Activated naive CD8-positive, alpha-beta T cell treated with anti-CD3 and anti-CD28 coated beads, Interleukin-2, amount 10 ng/mL, durations not matched to agents 7 days and 5 days (primary cell): Measurements from ENCODE around the gene NCF4. TPM values are rescaled to one million over a fixed set of nuclear protein-coding genes. Genes with fewer than 3 reads are reported as not detected.
A peak's percentile ranks its signal among the peaks of the same experiment; 100 is the strongest.

Experiments used
- ATAC-seq: fragments of 150-1000 bp; cut with Tn5 transposase; one replicate; pipeline ENCODE4 v1.10.0; 2021; ENCODE audit warnings: low read depth, moderate library complexity
- POLR2A ChIA-PET: fragments of 350-600 bp; sonication (Branson Sonifier 250); formaldehyde crosslinking; loops from one replicate; lab custom pipeline; 2021; ENCODE audit warnings: antibody characterized with exemption; lab: Charles Lee
- DNase-seq: peaks from one replicate; pipeline ENCODE4 v3.0.0; 2021
- H3K27ac Mint-ChIP-seq: one replicate; pipeline ENCODE4 v1.8.0; 2022; ENCODE audit warnings: mild to moderate bottlenecking, mixed read lengths
- H3K27me3 Mint-ChIP-seq: one replicate; pipeline ENCODE4 v1.8.0; 2022; ENCODE audit warnings: mild to moderate bottlenecking, moderate library complexity, mixed read lengths
- H3K36me3 Mint-ChIP-seq: one replicate; pipeline ENCODE4 v1.8.0; 2021; ENCODE audit warnings: mild to moderate bottlenecking, mixed read lengths
- H3K4me1 Mint-ChIP-seq: one replicate; pipeline ENCODE4 v1.8.0; 2021; ENCODE audit warnings: mixed read lengths
- H3K4me3 Mint-ChIP-seq: one replicate; pipeline ENCODE4 v1.8.0; 2022; ENCODE audit warnings: mild to moderate bottlenecking, moderate library complexity, mixed read lengths
- H3K9me3 Mint-ChIP-seq: one replicate; pipeline ENCODE4 v1.8.0; 2021; ENCODE audit warnings: mixed read lengths
- total RNA-seq, 2 experiments: library from RNA; stranded (reverse); gene quantifications; one replicate each; pipeline ENCODE4 v1.2.3, GENCODE V29; 2021

Gene NCF4
- total RNA-seq, 2 experiments from 2014 or later: 31.0 to 35.3 TPM

- Mint-ChIP-seq H3K36me3 (peaks cover 6% of the 10 kb centered on the region), H3K27me3 (peaks cover 8% of the 10 kb centered on the region), H3K4me1 (peaks cover 20% of the 10 kb centered on the region), H3K27ac (no peak overlapping the region), H3K4me3 (no peak overlapping the region), H3K9me3 (peaks cover 10% of the 10 kb centered on the region)
- POLR2A ChIA-PET: no interaction called here
- ATAC-seq: no peak
- DNase-seq: no peak
Measured at GRCh38 chr22:36897611-36898010, 36.8 kb downstream of the NCF4 start.

- no peak overlapping the region for H3K4me3 Mint-ChIP-seq
- no peak for DNase-seq
- H3K27ac Mint-ChIP-seq: peak overlapping the region; percentile 54
- H3K9me3 Mint-ChIP-seq: peaks cover 12% of the 10 kb centered on the region
- POLR2A ChIA-PET: no interaction called here
- ATAC-seq: no peak
- peaks cover 18% of the 10 kb centered on the region for H3K4me1 Mint-ChIP-seq
- peaks cover 6% of the 10 kb centered on the region for H3K36me3 Mint-ChIP-seq
- peaks cover 5% of the 10 kb centered on the region for H3K27me3 Mint-ChIP-seq
Measured at GRCh38 chr22:36898690-36899089, 37.9 kb downstream of the NCF4 start.

- Mint-ChIP-seq H3K4me1 (peaks cover 18% of the 10 kb centered on the region), H3K36me3 (peaks cover 7% of the 10 kb centered on the region), H3K9me3 (peaks cover 14% of the 10 kb centered on the region), H3K27me3 (peaks cover 5% of the 10 kb centered on the region), H3K27ac (peak overlapping the region; percentile 32), H3K4me3 (no peak overlapping the region)
- no peak for ATAC-seq
- no peak for DNase-seq
- POLR2A ChIA-PET: interaction anchor here (0.7 kb wide), 1 partner anchor 38 kb away, joined by 3 read pairs; the partner anchor contains the start of gene NCF4
Measured at GRCh38 chr22:36899498-36899897, 38.7 kb downstream of the NCF4 start.

GRCh38 chr22:36900225-36900624, 39.4 kb downstream of the NCF4 start:
- H3K4me3 Mint-ChIP-seq: peak overlapping the region; percentile 44
- no peak for DNase-seq
- POLR2A ChIA-PET: interaction anchor here (0.5 to 1.4 kb wide), 4 partner anchors 8 to 1251 kb away, joined by 3 to 5 read pairs (median 4); partner anchors contain the start of gene NCF4
- peaks cover 5% of the 10 kb centered on the region for H3K27me3 Mint-ChIP-seq
- peaks cover 14% of the 10 kb centered on the region for H3K9me3 Mint-ChIP-seq
- peaks cover 5% of the 10 kb centered on the region for H3K36me3 Mint-ChIP-seq
- H3K4me1 Mint-ChIP-seq: peaks cover 18% of the 10 kb centered on the region
- H3K27ac Mint-ChIP-seq: peak overlapping the region; percentile 76
- no peak for ATAC-seq

- H3K36me3 Mint-ChIP-seq: peaks cover 5% of the 10 kb centered on the region
- peaks cover 14% of the 10 kb centered on the region for H3K9me3 Mint-ChIP-seq
- no peak for DNase-seq
- peaks cover 5% of the 10 kb centered on the region for H3K27me3 Mint-ChIP-seq
- H3K4me3 Mint-ChIP-seq: peak overlapping the region; percentile 55
- peak overlapping the region; percentile 86 for H3K27ac Mint-ChIP-seq
- peaks cover 18% of the 10 kb centered on the region for H3K4me1 Mint-ChIP-seq
- POLR2A ChIA-PET: interaction anchor here (0.7 to 1.4 kb wide), 3 partner anchors 9 to 40 kb away, joined by 3 to 5 read pairs (median 4); no protein-coding TSS in a partner anchor
- ATAC-seq: no peak
Measured at GRCh38 chr22:36900880-36901279, 40.1 kb downstream of the NCF4 start.

GRCh38 chr22:36901411-36902142, 40.8 kb downstream of the NCF4 start:
- H3K4me3 Mint-ChIP-seq: peak overlapping the region; percentile 55
- H3K9me3 Mint-ChIP-seq: peaks cover 11% of the 10 kb centered on the region
- ATAC-seq: peak; percentile 60
- H3K27me3 Mint-ChIP-seq: peaks cover 3% of the 10 kb centered on the region
- peak; percentile 52 for DNase-seq
- POLR2A ChIA-PET: interaction anchor here (1.0 to 1.4 kb wide), 3 partner anchors 10 to 30 kb away, joined by 3 to 5 read pairs (median 4); partner anchors contain the start of gene CSF2RB
- peak overlapping the region; percentile 86 for H3K27ac Mint-ChIP-seq
- H3K4me1 Mint-ChIP-seq: peaks cover 18% of the 10 kb centered on the region
- H3K36me3 Mint-ChIP-seq: peaks cover 5% of the 10 kb centered on the region

GRCh38 chr22:36902143-36902926, 41.5 kb downstream of the NCF4 start:
- DNase-seq (no peak), ATAC-seq (no peak)
- POLR2A ChIA-PET: interaction anchor here (1.0 to 1.2 kb wide), 3 partner anchors 11 to 30 kb away, joined by 3 to 5 read pairs (median 4); partner anchors contain the start of gene CSF2RB
- peaks cover 3% of the 10 kb centered on the region for H3K27me3 Mint-ChIP-seq
- peaks cover 8% of the 10 kb centered on the region for H3K9me3 Mint-ChIP-seq
- H3K4me1 Mint-ChIP-seq: peaks cover 18% of the 10 kb centered on the region
- peak overlapping the region; percentile 86 for H3K27ac Mint-ChIP-seq
- no peak overlapping the region for H3K4me3 Mint-ChIP-seq
- peaks cover 5% of the 10 kb centered on the region for H3K36me3 Mint-ChIP-seq

- Mint-ChIP-seq H3K4me3 (no peak overlapping the region), H3K9me3 (peaks cover 4% of the 10 kb centered on the region), H3K27ac (no peak overlapping the region), H3K27me3 (peaks cover 12% of the 10 kb centered on the region), H3K36me3 (peaks cover 2% of the 10 kb centered on the region), H3K4me1 (peaks cover 14% of the 10 kb centered on the region)
- POLR2A ChIA-PET: interaction anchor here (0.6 kb wide), 1 partner anchor 24 kb away, joined by 3 read pairs; no protein-coding TSS in a partner anchor
- ATAC-seq (no peak), DNase-seq (no peak)
Measured at GRCh38 chr22:36904260-36904880, 43.6 kb downstream of the NCF4 start.

- ATAC-seq (no peak), DNase-seq (no peak)
- H3K27me3 Mint-ChIP-seq: peaks cover 35% of the 10 kb centered on the region
- H3K4me3 Mint-ChIP-seq: no peak overlapping the region
- POLR2A ChIA-PET: no interaction called here
- H3K36me3 Mint-ChIP-seq: peaks cover 2% of the 10 kb centered on the region
- peaks cover 4% of the 10 kb centered on the region for H3K9me3 Mint-ChIP-seq
- peaks cover 2% of the 10 kb centered on the region for H3K4me1 Mint-ChIP-seq
- no peak overlapping the region for H3K27ac Mint-ChIP-seq
Measured at GRCh38 chr22:36907253-36908195, 46.7 kb downstream of the NCF4 start.

- POLR2A ChIA-PET: no interaction called here
- ATAC-seq: no peak
- DNase-seq: no peak
- Mint-ChIP-seq H3K4me3 (no peak overlapping the region), H3K9me3 (no peaks in the 10 kb centered on the region), H3K36me3 (no peaks in the 10 kb centered on the region), H3K4me1 (peaks cover 11% of the 10 kb centered on the region), H3K27ac (no peak overlapping the region), H3K27me3 (peaks cover 42% of the 10 kb centered on the region)
Measured at GRCh38 chr22:36910461-36910860, 49.7 kb downstream of the NCF4 start.

GRCh38 chr22:36911887-36912661, 51.3 kb downstream of the NCF4 start:
- no peak overlapping the region for H3K4me3 Mint-ChIP-seq

More at GRCh38 chr22:36911887-36912661, 51.3 kb downstream of the NCF4 start:
- DNase-seq: no peak
- Mint-ChIP-seq H3K27me3 (peaks cover 53% of the 10 kb centered on the region), H3K36me3 (no peaks in the 10 kb centered on the region), H3K27ac (no peak overlapping the region), H3K4me1 (peaks cover 11% of the 10 kb centered on the region), H3K9me3 (no peaks in the 10 kb centered on the region)
- POLR2A ChIA-PET: no interaction called here
- ATAC-seq: no peak
